Calu3 (cell line): ENCODE data around the gene CAPN2. TPM values are rescaled to one million over a fixed set of nuclear protein-coding genes. Genes with fewer than 3 reads are reported as not detected.

Source experiments
- BruUV-seq: library from RNA; stranded (reverse); fragments of 400-500 nt; replicated peaks from 2 replicates; lab custom pipeline; 2021; lab: Mats Ljungman, UMichigan
- CTCF ChIA-PET: fragments of 300-600 bp; sonication (Branson Sonifier 250); formaldehyde crosslinking; loops from one replicate; lab custom pipeline; 2022; ENCODE audit warnings: antibody characterized with exemption; lab: Charles Lee
- DNase-seq: peaks from one replicate; pipeline ENCODE4 v3.0.0; 2022
- H3K27ac Mint-ChIP-seq: one replicate; pipeline ENCODE4 v1.8.0; 2022; ENCODE audit warnings: mixed read lengths; ENCODE audit not compliant: unreplicated experiment
- H3K27me3 Mint-ChIP-seq: one replicate; pipeline ENCODE4 v1.8.0; 2022; ENCODE audit warnings: mixed read lengths; ENCODE audit not compliant: unreplicated experiment
- H3K36me3 Mint-ChIP-seq: one replicate; pipeline ENCODE4 v1.8.0; 2022; ENCODE audit warnings: mild to moderate bottlenecking, moderate library complexity, mixed read lengths; ENCODE audit not compliant: insufficient read depth, unreplicated experiment
- H3K4me1 Mint-ChIP-seq: one replicate; pipeline ENCODE4 v1.8.0; 2022; ENCODE audit warnings: mild to moderate bottlenecking, low read depth, mixed read lengths; ENCODE audit not compliant: unreplicated experiment
- H3K4me3 Mint-ChIP-seq: one replicate; pipeline ENCODE4 v1.8.0; 2022; ENCODE audit warnings: mild to moderate bottlenecking, low read depth, moderate library complexity, mixed read lengths; ENCODE audit not compliant: unreplicated experiment
- H3K9me3 Mint-ChIP-seq: one replicate; pipeline ENCODE4 v1.8.0; 2022; ENCODE audit warnings: low read depth, mixed read lengths; ENCODE audit not compliant: unreplicated experiment
- intact Hi-C: fragments of 100-400 bp; cut with micrococcal nuclease; formaldehyde crosslinking; loops from one replicate; pipeline ENCODE4 v1.10.0; 2022; ENCODE audit not compliant: unreplicated experiment
- total RNA-seq: library from RNA; stranded (reverse); gene quantifications from 2 replicates; pipeline ENCODE4 v1.2.3, GENCODE V29; 2022
- TF ChIP-seq, protein P1 (sequence below): fragments of 200-600 bp; IDR thresholded peaks from one replicate; pipeline ENCODE4 v1.8.0; 2022; ENCODE audit warnings: antibody characterized with exemption; ENCODE audit not compliant: unreplicated experiment

The CAPN2 gene
- total RNA-seq, 1 experiment from 2014 or later, result 266 TPM

DNA sequence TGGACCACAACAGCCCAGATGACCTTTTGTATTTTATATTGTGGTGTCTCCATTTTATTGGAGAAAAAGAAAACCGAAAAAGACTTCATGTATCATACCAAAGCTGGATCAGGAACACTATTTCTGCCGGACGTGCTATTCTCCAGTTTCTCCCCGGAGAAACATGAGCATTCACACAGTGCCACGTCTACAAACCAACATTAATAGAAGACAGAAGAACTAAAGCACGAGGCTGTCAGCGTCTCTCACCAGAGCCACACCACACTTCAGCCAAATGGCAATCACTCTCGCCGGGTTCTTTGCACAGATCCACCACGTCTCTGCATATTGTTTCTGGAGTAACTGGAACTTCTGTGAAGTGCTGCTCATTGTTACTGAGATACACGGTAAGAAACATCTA lies 108.6 kb downstream of the CAPN2 start:
- no TSS peak for BruUV-seq
- no peaks in the 10 kb centered on the region for H3K27me3 Mint-ChIP-seq
- H3K36me3 Mint-ChIP-seq, result peaks cover 36% of the 10 kb centered on the region
- no peaks in the 10 kb centered on the region for H3K9me3 Mint-ChIP-seq
- H3K4me1 Mint-ChIP-seq, result peaks cover 57% of the 10 kb centered on the region
- TF ChIP-seq, protein P1, sequence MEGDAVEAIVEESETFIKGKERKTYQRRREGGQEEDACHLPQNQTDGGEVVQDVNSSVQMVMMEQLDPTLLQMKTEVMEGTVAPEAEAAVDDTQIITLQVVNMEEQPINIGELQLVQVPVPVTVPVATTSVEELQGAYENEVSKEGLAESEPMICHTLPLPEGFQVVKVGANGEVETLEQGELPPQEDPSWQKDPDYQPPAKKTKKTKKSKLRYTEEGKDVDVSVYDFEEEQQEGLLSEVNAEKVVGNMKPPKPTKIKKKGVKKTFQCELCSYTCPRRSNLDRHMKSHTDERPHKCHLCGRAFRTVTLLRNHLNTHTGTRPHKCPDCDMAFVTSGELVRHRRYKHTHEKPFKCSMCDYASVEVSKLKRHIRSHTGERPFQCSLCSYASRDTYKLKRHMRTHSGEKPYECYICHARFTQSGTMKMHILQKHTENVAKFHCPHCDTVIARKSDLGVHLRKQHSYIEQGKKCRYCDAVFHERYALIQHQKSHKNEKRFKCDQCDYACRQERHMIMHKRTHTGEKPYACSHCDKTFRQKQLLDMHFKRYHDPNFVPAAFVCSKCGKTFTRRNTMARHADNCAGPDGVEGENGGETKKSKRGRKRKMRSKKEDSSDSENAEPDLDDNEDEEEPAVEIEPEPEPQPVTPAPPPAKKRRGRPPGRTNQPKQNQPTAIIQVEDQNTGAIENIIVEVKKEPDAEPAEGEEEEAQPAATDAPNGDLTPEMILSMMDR, result no peak
- no peak for DNase-seq
- H3K4me3 Mint-ChIP-seq, result no peak overlapping the region
- intact Hi-C loops, result no loop called here
- H3K27ac Mint-ChIP-seq, result peak overlapping the region; percentile 82
- CTCF ChIA-PET, result interaction anchor here (2.0 kb wide), 1 partner anchor 9 kb away, joined by 8 read pairs; no protein-coding TSS in a partner anchor

- Mint-ChIP-seq H3K36me3 (peaks cover 19% of the 10 kb centered on the region), H3K27me3 (no peaks in the 10 kb centered on the region), H3K9me3 (no peaks in the 10 kb centered on the region), H3K4me1 (peaks cover 62% of the 10 kb centered on the region), H3K4me3 (no peak overlapping the region), H3K27ac (no peak overlapping the region)
- no peak for DNase-seq
- BruUV-seq, result no TSS peak
- TF ChIP-seq, protein P1, result no peak
- intact Hi-C loops, result no loop called here
- CTCF ChIA-PET, result interaction anchor here (1.1 to 1.4 kb wide), 2 partner anchors 12 to 13 kb away, joined by 3 read pairs; no protein-coding TSS in a partner anchor
Measured at GRCh38 chr1:223824287-223824686, 111.9 kb downstream of the CAPN2 start.

- Mint-ChIP-seq H3K9me3 (no peaks in the 10 kb centered on the region), H3K4me3 (no peak overlapping the region), H3K4me1 (peaks cover 61% of the 10 kb centered on the region), H3K27me3 (no peaks in the 10 kb centered on the region), H3K36me3 (peaks cover 15% of the 10 kb centered on the region), H3K27ac (no peak overlapping the region)
- intact Hi-C loops, result no loop called here
- DNase-seq, result no peak
- CTCF ChIA-PET, result interaction anchor here (1.4 kb wide), 1 partner anchor 12 kb away, joined by 3 read pairs; no protein-coding TSS in a partner anchor
- no TSS peak for BruUV-seq
- TF ChIP-seq, protein P1, result no peak
Measured at GRCh38 chr1:223824712-223825111, 112.4 kb downstream of the CAPN2 start.

Other genes with a start within 250 kb of the CAPN2 start
- 108 and 158 TPM in 2 replicates for gene CAPN8, start 46.8 kb upstream of the CAPN2 start, total RNA-seq
- 59.5 and 66.4 TPM in 2 replicates for gene TP53BP2, start 133.4 kb downstream of the CAPN2 start, total RNA-seq